Cerebellar cortex (tissue), 1 donor: ENCODE measurements around the gene FMNL2.
"Not testable (repeated sequence)": the region's sequence is repeated elsewhere in the genome, so short reads cannot be mapped to it uniquely, and the experiment has no call there.

Source experiments
- DNase-seq: peaks from one replicate; pipeline ENCODE4 v3.0.0-alpha.2; 2015; ENCODE audit warnings: low spot score

FMNL2 gene

GRCh38 chr2:152473151-152473857 lies 138.3 kb downstream of the FMNL2 start:
- DNase-seq: no peak

DNA sequence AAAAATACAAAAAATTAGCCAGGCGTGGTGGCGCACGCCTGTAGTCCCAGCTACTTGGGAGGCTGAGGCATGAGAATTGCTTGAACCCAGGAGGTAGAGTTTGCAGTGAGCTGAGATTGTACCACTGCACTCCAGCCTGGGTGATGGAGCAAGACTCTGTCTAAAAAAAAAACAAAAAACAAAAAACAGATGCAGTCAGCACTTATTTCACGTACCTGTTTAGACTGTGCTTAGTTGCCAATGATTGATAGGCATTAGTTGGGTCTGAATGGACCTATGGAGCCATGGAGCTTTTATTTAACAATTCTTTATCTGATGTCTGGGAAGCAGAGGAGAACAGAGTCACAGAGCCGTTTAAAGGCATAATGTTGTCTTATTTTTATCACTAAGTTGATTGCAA lies 139.5 kb downstream of the FMNL2 start:
- DNase-seq: not testable (repeated sequence)

- DNase-seq: no peak
These were observed 141.0 kb downstream of the FMNL2 start for GRCh38 chr2:152475982-152476381.

DNA sequence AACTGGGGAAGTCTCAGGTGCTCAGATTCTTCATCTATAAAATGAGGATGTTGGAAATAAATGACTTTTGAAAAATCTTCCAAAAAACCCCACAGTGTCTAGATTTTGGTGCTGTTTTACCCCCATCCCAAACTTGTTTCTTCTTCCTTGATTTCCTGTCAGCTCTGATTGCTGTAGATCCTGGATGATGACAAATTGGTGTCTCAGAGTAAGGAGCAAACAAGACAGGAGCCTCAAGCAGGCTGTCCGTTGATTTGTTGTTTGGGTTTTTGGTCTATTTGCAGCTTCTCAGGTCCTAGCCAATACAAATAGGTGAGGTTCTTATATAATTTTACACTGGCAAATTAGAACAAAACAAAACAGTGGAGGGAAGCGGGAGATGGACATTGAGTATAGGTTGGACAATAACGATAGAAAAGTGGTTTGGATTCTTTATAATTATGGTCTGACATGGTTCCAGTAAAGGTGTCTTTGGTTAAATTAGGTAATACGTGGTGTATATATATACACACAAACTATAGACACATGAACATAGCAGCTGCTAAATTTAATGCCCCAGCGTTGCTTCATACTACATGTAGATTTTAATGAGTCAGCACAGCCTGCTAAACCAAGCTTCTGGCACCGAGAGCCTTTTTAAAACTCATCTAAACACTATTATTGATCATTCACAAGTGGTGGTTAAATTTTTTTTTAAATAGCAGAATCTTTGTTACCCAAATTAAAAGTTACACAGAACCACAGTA lies 142.5 kb downstream of the FMNL2 start:
- DNase-seq: no peak

GRCh38 chr2:152479282-152479681 lies 144.3 kb downstream of the FMNL2 start:
- no peak for DNase-seq

GRCh38 chr2:152480821-152481399 lies 145.9 kb downstream of the FMNL2 start:
- no peak for DNase-seq

DNA sequence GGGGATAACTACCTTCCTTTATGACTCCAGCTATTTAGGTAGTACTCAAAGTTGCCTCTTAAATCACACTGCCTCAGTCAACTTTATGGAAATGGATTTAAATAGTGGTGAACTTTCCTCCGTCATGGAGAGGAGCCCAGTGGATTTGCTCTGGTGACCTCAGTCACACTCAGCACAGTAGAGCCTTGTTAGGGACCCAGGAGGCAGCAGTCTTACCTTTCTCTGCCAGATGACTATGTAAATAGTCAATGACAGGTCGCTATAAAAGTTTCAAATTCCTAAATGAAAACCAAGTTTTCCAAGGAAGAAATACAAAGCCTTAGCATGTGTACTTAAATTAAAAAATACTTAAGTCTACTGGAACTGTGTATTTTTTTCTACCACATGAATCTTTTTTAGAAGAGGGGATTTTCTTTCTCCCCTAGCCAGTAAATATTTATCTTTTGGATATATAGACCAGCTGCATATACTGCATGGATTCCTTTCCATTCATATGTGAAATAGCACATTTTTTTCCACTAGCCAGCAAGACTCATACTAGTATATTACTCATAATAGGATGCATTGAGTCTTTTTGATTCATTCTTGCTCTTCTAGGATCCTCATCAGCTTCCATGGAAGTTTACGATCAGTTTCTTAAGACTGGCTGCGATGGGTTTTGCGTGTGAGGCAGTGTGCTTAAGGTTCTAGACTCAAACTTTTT lies 147.1 kb downstream of the FMNL2 start:
- no peak for DNase-seq

GRCh38 chr2:152483276-152484063 lies 148.5 kb downstream of the FMNL2 start:
- DNase-seq: no peak

DNA sequence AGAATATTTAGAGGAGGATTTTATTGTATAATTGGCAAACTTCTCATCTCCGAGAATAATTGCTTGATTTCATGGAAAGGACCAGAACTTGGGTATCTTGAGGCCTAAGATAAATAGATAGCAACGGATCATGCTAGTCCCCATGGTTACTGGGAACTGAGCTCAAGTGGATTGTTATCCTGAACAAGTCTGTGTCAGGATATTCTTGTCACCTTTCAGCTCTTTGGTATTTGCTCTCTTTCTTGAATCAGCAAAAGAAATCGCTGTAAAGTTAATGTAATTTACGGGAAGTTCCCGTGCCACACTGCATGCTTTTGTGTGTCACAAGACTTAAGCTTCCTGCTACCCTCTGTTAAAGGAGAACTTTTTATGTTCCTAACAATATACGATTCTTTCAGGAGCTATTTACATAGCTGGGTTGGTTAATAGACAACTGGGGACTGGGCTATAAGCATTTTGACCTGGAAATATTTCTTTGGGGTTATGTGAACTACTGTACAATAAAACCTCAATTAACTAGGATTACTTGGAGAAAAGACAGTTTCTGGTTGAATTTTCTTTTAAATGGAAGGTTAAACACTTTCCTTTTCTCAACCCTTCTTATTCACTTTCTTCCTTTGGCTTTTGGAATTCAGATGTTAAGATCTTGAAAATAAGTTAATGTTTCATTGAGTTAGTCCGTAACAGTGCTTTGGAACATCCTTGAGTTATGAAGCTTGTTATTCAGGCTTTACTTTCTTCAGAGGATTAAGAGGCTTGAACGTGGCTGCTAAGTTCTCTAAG lies 151.2 kb downstream of the FMNL2 start:
- DNase-seq: no peak

- no peak for DNase-seq
These were observed 151.9 kb downstream of the FMNL2 start for GRCh38 chr2:152486737-152487400.

DNA sequence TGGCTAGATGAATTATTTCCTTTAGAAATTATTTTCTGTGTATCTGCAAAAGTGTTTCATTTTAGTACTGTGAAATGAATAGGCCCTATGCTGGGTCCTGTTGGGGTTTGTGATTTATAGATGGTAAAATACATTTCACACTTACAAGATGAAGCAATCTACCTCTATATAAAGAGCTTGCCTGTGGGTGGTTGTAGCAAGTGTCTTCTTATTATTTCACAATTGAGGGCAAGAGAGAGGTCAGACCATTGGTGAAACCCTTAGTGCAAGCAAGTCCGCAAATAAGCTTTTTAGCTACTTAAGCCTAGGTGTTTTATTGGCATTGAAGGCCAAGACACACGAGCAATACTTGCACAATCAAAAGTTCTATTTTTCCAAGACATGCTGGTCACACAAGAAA lies 153.1 kb downstream of the FMNL2 start:
- DNase-seq: no peak

DNA sequence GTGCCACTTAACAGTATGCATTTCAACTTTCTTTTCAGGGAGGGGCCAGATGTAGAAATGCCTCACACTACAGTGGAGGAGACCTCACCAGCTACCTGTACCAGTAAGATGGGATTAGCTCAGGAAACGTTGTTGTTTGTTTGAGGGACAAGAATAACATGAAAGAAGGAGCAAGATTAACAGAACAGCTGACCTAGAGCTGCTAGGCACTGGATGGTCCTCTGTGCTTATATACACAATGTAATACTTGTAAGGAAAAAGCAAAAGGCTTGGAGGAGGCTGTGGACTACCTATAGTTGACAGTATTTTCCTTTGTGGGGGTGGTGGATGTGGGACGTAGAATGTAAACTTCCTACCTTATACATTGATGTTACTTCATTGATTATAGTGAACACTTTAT lies 154.4 kb downstream of the FMNL2 start:
- DNase-seq: no peak

GRCh38 chr2:152490686-152491455 lies 155.9 kb downstream of the FMNL2 start:
- DNase-seq: no peak

DNA sequence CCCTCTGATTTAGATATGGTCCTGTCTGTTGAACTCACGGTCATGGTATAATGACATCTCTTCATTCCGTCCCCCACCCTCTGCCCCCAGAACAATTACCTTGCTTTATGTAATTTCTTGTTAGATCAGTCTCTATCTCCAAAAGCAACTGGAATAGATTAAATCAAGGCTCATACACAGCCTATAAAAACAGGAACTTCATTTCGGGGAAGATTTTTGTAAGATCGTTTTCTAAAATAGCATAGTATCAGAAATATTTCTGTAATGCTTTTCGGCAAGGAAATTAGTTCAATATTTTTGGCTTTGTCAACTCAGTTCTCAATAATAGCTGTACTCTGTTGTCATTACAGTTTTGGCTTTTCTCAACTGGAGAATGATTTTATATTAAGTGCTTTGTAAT lies 157.2 kb downstream of the FMNL2 start:
- no peak for DNase-seq

GRCh38 chr2:152492911-152493310 lies 157.9 kb downstream of the FMNL2 start:
- DNase-seq: no peak

GRCh38 chr2:152493417-152493816 lies 158.4 kb downstream of the FMNL2 start:
- no peak for DNase-seq

DNA sequence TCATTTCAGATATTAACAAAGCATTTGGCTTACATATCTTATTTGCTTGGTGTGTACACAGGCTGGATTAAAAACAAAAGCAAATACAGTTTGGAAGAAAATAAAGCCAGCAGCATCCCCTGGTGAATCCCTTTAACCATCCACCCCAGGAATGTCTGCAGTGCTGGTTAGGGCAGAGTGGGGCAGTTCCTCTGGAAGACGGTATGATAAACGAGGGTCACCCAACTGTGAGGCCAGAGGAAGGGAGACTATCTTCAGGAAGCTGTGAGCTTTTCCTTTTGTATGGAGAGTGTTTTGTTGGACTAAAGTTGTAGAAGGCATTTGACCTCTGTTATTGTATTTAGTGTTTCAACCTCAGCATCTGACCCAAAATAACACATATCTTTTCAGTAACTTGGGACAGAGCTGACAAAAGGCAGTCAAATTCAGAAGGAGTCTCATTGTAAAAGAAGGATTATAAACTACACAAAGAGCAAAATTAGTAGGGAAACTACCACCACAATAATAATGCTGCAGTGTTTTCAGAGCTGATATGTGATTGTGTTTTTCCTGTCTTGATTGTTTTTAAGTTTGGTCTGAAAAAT lies 159.1 kb downstream of the FMNL2 start:
- no peak for DNase-seq

- no peak for DNase-seq
These were observed 161.4 kb downstream of the FMNL2 start for GRCh38 chr2:152496371-152496770.

- peak; percentile 83 for DNase-seq
These were observed 162.6 kb downstream of the FMNL2 start for GRCh38 chr2:152497481-152498052.
